Panc1 (cell line): ENCODE results near the gene EEF1A2. TPM values are rescaled to one million over a fixed set of nuclear protein-coding genes. Genes with fewer than 3 reads are reported as not detected.

Experiments
- ATAC-seq: fragments of 200-7000 bp; cut with Tn5 transposase; 2 replicates; pipeline ENCODE4 v1.9.1; 2020; ENCODE audit warnings: mild to moderate bottlenecking, moderate library complexity
- BruUV-seq: library from RNA; stranded (reverse); fragments of 400-500 nt; replicated peaks from 2 replicates; lab custom pipeline; 2021; lab: Mats Ljungman, UMichigan
- CTCF ChIA-PET: fragments of 300-600 bp; sonication (Branson Sonifier 250); formaldehyde crosslinking; loops from one replicate; lab custom pipeline; 2022; ENCODE audit warnings: antibody characterized with exemption; lab: Charles Lee
- POLR2A ChIA-PET: fragments of 300-600 bp; sonication (Branson Sonifier 250); formaldehyde crosslinking; loops from one replicate; lab custom pipeline; 2022; ENCODE audit warnings: antibody characterized with exemption; lab: Charles Lee
- DNase-seq: peaks from one replicate; pipeline ENCODE4 v3.0.0-alpha.2; 2010; ENCODE audit warnings: low read depth, low spot score
- H3K27ac ChIP-seq: 2 replicates; pipeline ENCODE4 v1.5.1; 2011; ENCODE audit warnings: mild to moderate bottlenecking, low read length, inconsistent platforms
- H3K27me3 ChIP-seq: fragments of 200-500 bp; sonication (Bioruptor generic); 2 replicates; pipeline ENCODE4 v1.6.0; 2014; ENCODE audit warnings: low read length, inconsistent platforms; ENCODE audit not compliant: control insufficient read depth, insufficient read depth
- H3K36me3 ChIP-seq: fragments of 200-500 bp; sonication (Bioruptor generic); 2 replicates; pipeline ENCODE4 v1.5.1; 2014; ENCODE audit warnings: inconsistent platforms, mild to moderate bottlenecking, low read length, moderate library complexity; ENCODE audit not compliant: control insufficient read depth, insufficient read depth
- H3K4me1 ChIP-seq: 2 replicates; pipeline ENCODE4 v1.5.1; 2011; ENCODE audit warnings: inconsistent platforms, mild to moderate bottlenecking, low read length, moderate library complexity; ENCODE audit not compliant: control insufficient read depth, insufficient read depth
- H3K4me3 ChIP-seq, 2 experiments: 2 replicates each; pipeline ENCODE4 v1.5.1; 2011 to 2012; ENCODE audit warnings: low read depth in 2 of 2, low read length in 2 of 2, mild to moderate bottlenecking in 2 of 2, inconsistent platforms in 1 of 2, moderate library complexity in 1 of 2
- H3K9me3 ChIP-seq: fragments of 200-500 bp; sonication (Bioruptor generic); 2 replicates; pipeline ENCODE4 v1.5.1; 2014; ENCODE audit warnings: low read depth, mild to moderate bottlenecking, inconsistent platforms, low read length, moderate library complexity; ENCODE audit not compliant: control insufficient read depth, insufficient read depth
- CTCF ChIP-seq: fragments of 450-650 bp; IDR thresholded peaks from 2 replicates; pipeline ENCODE4 v1.5.1; 2017; ENCODE audit warnings: mild to moderate bottlenecking
- POLR2AphosphoS5 ChIP-seq: IDR thresholded peaks from 2 replicates; pipeline ENCODE4 v1.6.1; 2012; ENCODE audit warnings: mild to moderate bottlenecking, low read depth, low read length, moderate library complexity
- SIN3A ChIP-seq: IDR thresholded peaks from 2 replicates; pipeline ENCODE4 v1.6.1; 2012; ENCODE audit warnings: low read depth, mild to moderate bottlenecking, low read length, moderate library complexity, borderline replicate concordance; ENCODE audit not compliant: insufficient read depth
- TCF7L2 ChIP-seq: IDR thresholded peaks from 2 replicates; pipeline ENCODE4 v1.6.1; 2011; ENCODE audit warnings: mild to moderate bottlenecking, low read depth, low read length, inconsistent platforms
- in situ Hi-C: cut with HindIII; loops from 2 replicates; pipeline ENCODE4 v1.10.0; 2016; ENCODE audit warnings: low sequenced_read_pairs, low pct_unique_long_range_greater_than_20kb
- intact Hi-C: fragments of 100-400 bp; cut with micrococcal nuclease; formaldehyde crosslinking; loops from one replicate; pipeline ENCODE4 v1.10.0; 2022; ENCODE audit not compliant: unreplicated experiment
- total RNA-seq: library from RNA; stranded (reverse); gene quantifications from one replicate; pipeline ENCODE4 v1.2.1, GENCODE V29; 2021; ENCODE audit not compliant: unreplicated experiment
- TF ChIP-seq, protein P1 (sequence below), 2 experiments: IDR thresholded peaks; 2 replicates each; pipeline ENCODE4 v1.6.1; 2011 to 2012; ENCODE audit warnings: low read depth in 2 of 2, control low read depth in 1 of 2, low read length in 1 of 2, mild to moderate bottlenecking in 1 of 2, moderate library complexity in 1 of 2; ENCODE audit not compliant: insufficient read depth in 1 of 2

Gene EEF1A2
- total RNA-seq, 1 experiment from 2014 or later: 178 TPM

GRCh38 chr20:63497946-63498935 lies 642 bp downstream of the EEF1A2 start:
- ChIA-PET POLR2A (interaction anchor here (0.6 kb wide), 1 partner anchor 270 kb away, joined by 3 read pairs; no protein-coding TSS in a partner anchor), CTCF (interaction anchor here (0.6 kb wide), 1 partner anchor 22 kb away, joined by 3 read pairs; no protein-coding TSS in a partner anchor)
- Histone ChIP-seq H3K27ac (peak overlapping the region; percentile 66), H3K9me3 (no peaks in the 10 kb centered on the region), H3K4me3 (peak overlapping the region; percentile 47 to 68), H3K27me3 (no peaks in the 10 kb centered on the region), H3K4me1 (peaks cover 18% of the 10 kb centered on the region), H3K36me3 (no peaks in the 10 kb centered on the region; the same call in 1 of the 2 replicates)
- TF ChIP-seq POLR2AphosphoS5: no peak
- TF ChIP-seq, protein P1, sequence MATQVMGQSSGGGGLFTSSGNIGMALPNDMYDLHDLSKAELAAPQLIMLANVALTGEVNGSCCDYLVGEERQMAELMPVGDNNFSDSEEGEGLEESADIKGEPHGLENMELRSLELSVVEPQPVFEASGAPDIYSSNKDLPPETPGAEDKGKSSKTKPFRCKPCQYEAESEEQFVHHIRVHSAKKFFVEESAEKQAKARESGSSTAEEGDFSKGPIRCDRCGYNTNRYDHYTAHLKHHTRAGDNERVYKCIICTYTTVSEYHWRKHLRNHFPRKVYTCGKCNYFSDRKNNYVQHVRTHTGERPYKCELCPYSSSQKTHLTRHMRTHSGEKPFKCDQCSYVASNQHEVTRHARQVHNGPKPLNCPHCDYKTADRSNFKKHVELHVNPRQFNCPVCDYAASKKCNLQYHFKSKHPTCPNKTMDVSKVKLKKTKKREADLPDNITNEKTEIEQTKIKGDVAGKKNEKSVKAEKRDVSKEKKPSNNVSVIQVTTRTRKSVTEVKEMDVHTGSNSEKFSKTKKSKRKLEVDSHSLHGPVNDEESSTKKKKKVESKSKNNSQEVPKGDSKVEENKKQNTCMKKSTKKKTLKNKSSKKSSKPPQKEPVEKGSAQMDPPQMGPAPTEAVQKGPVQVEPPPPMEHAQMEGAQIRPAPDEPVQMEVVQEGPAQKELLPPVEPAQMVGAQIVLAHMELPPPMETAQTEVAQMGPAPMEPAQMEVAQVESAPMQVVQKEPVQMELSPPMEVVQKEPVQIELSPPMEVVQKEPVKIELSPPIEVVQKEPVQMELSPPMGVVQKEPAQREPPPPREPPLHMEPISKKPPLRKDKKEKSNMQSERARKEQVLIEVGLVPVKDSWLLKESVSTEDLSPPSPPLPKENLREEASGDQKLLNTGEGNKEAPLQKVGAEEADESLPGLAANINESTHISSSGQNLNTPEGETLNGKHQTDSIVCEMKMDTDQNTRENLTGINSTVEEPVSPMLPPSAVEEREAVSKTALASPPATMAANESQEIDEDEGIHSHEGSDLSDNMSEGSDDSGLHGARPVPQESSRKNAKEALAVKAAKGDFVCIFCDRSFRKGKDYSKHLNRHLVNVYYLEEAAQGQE (IDR thresholded peaks at IDR 0.05; ENCODE audit: insufficient read depth in 1 of 2, low read depth in 2 of 2, low read length in 1 of 2): no peak
- TF ChIP-seq TCF7L2: no peak
- ATAC-seq: peak; percentile 54
- intact Hi-C loops (no loop called here), in situ Hi-C loops (no loop called here)
- BruUV-seq: no TSS peak
- DNase-seq: no peak

DNA sequence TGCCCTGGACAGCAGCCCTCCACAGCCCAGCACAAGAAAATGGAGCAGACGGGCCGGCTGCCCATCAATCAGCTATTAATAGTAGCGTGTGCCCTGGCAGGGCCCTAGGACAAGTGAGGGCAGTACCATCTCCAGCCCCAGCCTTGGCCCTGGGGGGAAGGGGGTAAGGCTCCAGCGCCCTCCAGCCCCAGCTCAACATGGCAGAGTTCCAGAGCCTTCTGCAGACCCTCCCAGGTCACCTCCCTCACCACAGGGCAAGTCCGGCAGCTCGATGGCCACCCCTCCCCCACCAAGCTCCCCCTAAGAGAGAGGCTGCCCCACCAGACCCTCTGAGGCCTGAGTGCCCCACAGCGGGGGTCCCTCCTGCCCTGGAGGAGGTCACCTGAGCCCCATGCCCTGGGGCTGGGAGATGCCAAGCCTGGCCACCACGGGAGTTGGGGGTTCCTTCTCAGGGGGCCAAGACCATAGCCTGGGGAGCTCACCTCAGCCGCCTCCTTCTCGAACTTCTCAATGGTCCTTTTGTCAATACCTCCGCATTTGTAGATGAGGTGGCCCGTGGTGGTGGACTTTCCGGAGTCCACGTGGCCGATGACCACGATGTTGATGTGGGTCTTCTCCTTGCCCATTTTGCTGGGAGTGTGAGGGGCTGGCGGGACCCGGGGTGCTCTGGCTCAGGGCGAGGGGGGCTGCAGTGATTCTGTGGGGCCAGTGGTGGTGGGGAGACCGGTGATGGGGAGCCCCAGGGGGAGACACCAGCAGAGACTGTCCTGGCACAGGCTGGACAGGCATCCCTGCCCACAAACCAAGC lies 1.5 kb downstream of the EEF1A2 start:
- POLR2A ChIA-PET: interaction anchor here (0.5 to 0.6 kb wide), 2 partner anchors 50 to 269 kb away, joined by 3 read pairs; no protein-coding TSS in a partner anchor
- Histone ChIP-seq H3K4me3 (peak overlapping the region; percentile 47 to 68), H3K27ac (peak overlapping the region; percentile 66), H3K27me3 (no peaks in the 10 kb centered on the region), H3K9me3 (no peaks in the 10 kb centered on the region), H3K36me3 (no peaks in the 10 kb centered on the region; the same call in 1 of the 2 replicates), H3K4me1 (peaks cover 18% of the 10 kb centered on the region)
- CTCF ChIA-PET: interaction anchor here (0.5 to 1.2 kb wide), 3 partner anchors 21 to 174 kb away, joined by 3 to 4 read pairs (median 3); no protein-coding TSS in a partner anchor
- intact Hi-C loops (no loop called here), in situ Hi-C loops (no loop called here)
- TSS peak; percentile 75 for BruUV-seq
- DNase-seq (no peak), ATAC-seq (peak; percentile 36; the same call in 1 of the 2 replicates)
- TF ChIP-seq CTCF: no peak
- TF ChIP-seq TCF7L2: no peak
- no peak for TF ChIP-seq POLR2AphosphoS5
- TF ChIP-seq SIN3A: no peak
- TF ChIP-seq, protein P1 (IDR thresholded peaks at IDR 0.05; ENCODE audit: insufficient read depth in 1 of 2, low read depth in 2 of 2, low read length in 1 of 2): no peak
